ENCODE results near the gene PKD2.

DNA sequence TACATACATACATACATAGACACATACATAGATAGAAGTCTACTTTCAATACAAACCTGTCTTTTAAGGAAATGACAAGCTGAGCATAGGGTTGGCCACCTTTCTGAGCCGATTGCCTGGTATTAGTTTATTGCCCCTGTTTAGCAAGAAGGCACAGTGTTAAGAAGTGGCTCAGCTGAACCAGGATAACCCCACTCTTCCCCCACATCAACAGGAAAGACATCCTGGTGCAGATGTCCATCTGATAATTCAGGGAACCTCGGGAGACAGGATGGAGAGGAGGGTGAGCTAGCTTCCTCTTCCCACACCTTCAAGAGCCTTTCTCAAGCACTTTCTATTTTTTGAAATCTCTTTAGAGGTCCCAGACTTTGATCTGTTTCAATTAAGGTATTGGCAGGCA lies 52.3 kb downstream of the PKD2 start:
- TF ChIP-seq, protein P1, sequence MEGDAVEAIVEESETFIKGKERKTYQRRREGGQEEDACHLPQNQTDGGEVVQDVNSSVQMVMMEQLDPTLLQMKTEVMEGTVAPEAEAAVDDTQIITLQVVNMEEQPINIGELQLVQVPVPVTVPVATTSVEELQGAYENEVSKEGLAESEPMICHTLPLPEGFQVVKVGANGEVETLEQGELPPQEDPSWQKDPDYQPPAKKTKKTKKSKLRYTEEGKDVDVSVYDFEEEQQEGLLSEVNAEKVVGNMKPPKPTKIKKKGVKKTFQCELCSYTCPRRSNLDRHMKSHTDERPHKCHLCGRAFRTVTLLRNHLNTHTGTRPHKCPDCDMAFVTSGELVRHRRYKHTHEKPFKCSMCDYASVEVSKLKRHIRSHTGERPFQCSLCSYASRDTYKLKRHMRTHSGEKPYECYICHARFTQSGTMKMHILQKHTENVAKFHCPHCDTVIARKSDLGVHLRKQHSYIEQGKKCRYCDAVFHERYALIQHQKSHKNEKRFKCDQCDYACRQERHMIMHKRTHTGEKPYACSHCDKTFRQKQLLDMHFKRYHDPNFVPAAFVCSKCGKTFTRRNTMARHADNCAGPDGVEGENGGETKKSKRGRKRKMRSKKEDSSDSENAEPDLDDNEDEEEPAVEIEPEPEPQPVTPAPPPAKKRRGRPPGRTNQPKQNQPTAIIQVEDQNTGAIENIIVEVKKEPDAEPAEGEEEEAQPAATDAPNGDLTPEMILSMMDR (IDR thresholded peaks at IDR 0.05; ENCODE audit: poor library complexity, severe bottlenecking): no peak
- TF ChIP-seq POLR2AphosphoS5 (IDR thresholded peaks at IDR 0.05) (no peak), RAD21 (conservative IDR thresholded peaks at IDR 0.05) (no peak), SMC3 (conservative IDR thresholded peaks at IDR 0.05; ENCODE audit: poor library complexity) (no peak), EP300 (conservative IDR thresholded peaks at IDR 0.05; ENCODE audit: poor library complexity, severe bottlenecking) (no peak), MXI1 (conservative IDR thresholded peaks at IDR 0.05; ENCODE audit: poor library complexity, severe bottlenecking) (no peak)

Measured in neural cell (in vitro differentiated cells).